T-helper 17 cell (primary cell): ENCODE measurements around the gene TBC1D7. TPM values are rescaled to one million over a fixed set of nuclear protein-coding genes. Genes with fewer than 3 reads are reported as not detected.
"Not testable (repeated sequence)": the region's sequence is repeated elsewhere in the genome, so short reads cannot be mapped to it uniquely, and the experiment has no call there.

ENCODE experiments used
- ATAC-seq: fragments of 150-1000 bp; cut with Tn5 transposase; 2 replicates; pipeline ENCODE4 v1.10.0; 2021; ENCODE audit warnings: mild to moderate bottlenecking, moderate library complexity
- DNase-seq, 3 donors: peaks; one replicate each; pipeline versions ENCODE4 v3.0.0 to v3.0.0-alpha.2; 2020 to 2021
- H3K9me3 ChIP-seq: one replicate; pipeline ENCODE4 v1.7.0; 2013; ENCODE audit warnings: low read length, mild to moderate bottlenecking; ENCODE audit not compliant: control insufficient read depth, poor library complexity, severe bottlenecking
- H3K27ac Mint-ChIP-seq: one replicate; pipeline ENCODE4 v1.8.0; 2022; ENCODE audit warnings: mild to moderate bottlenecking, moderate library complexity, mixed read lengths
- H3K27me3 Mint-ChIP-seq: one replicate; pipeline ENCODE4 v1.8.0; 2022; ENCODE audit warnings: mixed read lengths
- H3K36me3 Mint-ChIP-seq: one replicate; pipeline ENCODE4 v1.8.0; 2022; ENCODE audit warnings: low read depth, mixed read lengths
- H3K4me1 Mint-ChIP-seq: one replicate; pipeline ENCODE4 v1.8.0; 2022; ENCODE audit warnings: mild to moderate bottlenecking, mixed read lengths
- H3K4me3 Mint-ChIP-seq: one replicate; pipeline ENCODE4 v1.8.0; 2022; ENCODE audit warnings: mild to moderate bottlenecking, moderate library complexity, mixed read lengths
- total RNA-seq, 4 donors: library from RNA in 2 of 4; stranded (reverse) in 2 of 4; gene quantifications; one replicate each; pipeline ENCODE4 v1.2.3 and lab custom pipeline; 2022 to 2026

The TBC1D7 gene
- total RNA-seq, 2 donors from 2014 or later, result 9.1 to 12.4 TPM

DNA sequence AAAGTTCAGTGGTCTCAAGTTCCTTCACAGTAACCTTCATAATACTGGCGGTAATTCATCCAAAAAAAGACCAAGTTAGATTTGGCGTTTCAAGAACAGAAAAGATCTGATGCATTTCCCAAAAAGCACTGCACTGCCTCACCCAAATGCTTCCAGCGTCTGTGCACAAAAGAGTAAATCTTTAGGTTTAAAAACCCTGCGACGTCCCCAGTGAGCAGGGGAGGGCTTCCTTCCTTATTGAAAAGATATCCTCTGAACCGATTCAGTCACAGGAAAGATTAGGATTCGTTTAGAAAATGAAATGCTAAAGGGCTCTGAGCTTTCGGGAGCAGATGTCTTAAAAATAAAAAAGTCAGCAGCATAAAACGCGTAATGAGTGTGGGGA is 654 bp downstream of the TBC1D7 start:
- no peaks in the 10 kb centered on the region for H3K36me3 Mint-ChIP-seq
- H3K27ac Mint-ChIP-seq, result peak overlapping the region; percentile 95
- DNase-seq (no peak), ATAC-seq (peak; percentile 11)
- H3K9me3 ChIP-seq, result no peaks in the 10 kb centered on the region
- H3K27me3 Mint-ChIP-seq, result no peaks in the 10 kb centered on the region
- peaks cover 10% of the 10 kb centered on the region for H3K4me1 Mint-ChIP-seq
- H3K4me3 Mint-ChIP-seq, result peak overlapping the region; percentile 89

DNA sequence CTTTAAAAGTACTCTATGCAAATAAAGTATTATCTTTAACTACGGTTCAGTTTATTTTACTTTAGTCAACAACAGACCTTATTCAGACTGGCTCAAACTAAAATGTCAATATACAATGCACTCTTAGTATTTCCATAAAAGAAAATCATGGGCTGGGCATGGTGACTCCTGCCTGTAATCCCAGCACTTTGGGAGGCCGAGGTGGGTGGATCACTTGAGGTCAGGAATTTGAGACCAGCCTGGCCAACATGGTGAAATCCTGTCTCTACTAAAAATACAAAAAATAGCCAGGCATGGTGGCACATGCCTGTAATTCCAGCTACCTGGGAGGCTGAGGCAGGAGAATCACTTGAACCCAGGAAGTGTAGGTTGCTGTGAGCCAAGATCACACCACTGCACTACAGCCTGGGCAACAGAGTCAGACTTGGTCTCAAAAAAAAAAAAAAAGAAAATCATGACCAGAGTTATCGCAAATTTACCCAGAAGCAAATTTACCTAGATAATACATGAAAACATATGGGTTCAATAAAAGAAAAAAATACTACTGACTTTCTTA is 2.2 kb downstream of the TBC1D7 start:
- H3K36me3 Mint-ChIP-seq, H3K27me3 Mint-ChIP-seq, H3K4me3 Mint-ChIP-seq, ATAC-seq, DNase-seq, H3K9me3 ChIP-seq: not testable (repeated sequence)
- H3K4me1 Mint-ChIP-seq, result peaks cover 14% of the 10 kb centered on the region
- peak overlapping the region; percentile 56 for H3K27ac Mint-ChIP-seq

DNA sequence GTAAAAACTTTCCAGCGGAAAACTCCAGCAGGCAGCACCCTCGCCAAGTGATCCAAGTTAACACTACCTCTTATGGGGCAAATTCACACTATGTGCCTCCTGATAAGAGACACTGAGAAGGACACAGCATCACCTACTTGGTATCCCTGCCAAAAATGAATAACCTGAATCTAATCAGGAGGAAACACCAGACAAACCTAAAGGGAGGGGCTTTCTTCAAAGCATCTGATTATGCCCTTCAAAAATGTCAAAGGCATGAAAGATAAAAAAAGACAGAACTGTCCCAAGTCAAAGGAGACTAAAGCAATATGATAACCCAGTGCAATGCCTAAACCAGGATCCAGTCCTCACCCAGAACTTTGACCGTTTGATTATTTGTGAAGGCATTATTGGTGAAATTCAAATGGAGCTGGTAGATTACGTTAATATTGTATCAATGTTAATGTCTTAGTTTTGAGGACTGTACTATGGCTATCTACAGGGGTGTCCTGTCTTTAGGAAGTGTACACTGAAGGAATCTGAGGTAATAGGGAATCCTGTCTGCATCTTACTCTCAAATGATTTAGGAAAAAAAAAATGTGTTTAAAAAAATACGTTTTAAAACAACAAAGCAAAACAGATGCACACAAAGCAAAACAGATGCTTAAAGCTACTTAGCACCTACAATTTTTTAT is 8.3 kb downstream of the TBC1D7 start:
- no peaks in the 10 kb centered on the region for H3K9me3 ChIP-seq
- Mint-ChIP-seq H3K27me3 (no peaks in the 10 kb centered on the region), H3K4me1 (peaks cover 6% of the 10 kb centered on the region), H3K27ac (no peak overlapping the region), H3K4me3 (no peak overlapping the region), H3K36me3 (peaks cover 8% of the 10 kb centered on the region)
- ATAC-seq (no peak), DNase-seq (no peak)

DNA sequence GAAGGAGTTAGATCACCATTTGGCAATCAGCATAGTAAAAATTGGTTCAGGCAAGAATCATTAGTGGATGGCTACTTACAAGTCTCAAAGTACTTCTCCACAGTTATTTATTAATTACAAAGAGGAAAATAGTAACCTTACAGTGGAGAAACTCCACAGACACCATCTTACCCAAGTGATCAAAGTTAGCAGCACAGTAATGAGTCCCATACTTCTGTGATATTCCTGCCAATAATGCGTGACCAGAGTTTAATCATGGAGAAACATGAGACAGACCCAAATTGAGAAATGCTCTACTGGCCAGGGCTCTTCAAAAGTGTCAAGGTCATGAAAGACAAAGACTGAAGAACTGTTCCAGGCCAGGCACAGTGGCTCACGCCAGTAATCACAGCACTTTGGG is 9.5 kb downstream of the TBC1D7 start:
- H3K27ac Mint-ChIP-seq, result no peak overlapping the region
- H3K4me1 Mint-ChIP-seq, result peaks cover 6% of the 10 kb centered on the region
- no peaks in the 10 kb centered on the region for H3K9me3 ChIP-seq
- DNase-seq, result no peak
- H3K4me3 Mint-ChIP-seq, result no peak overlapping the region
- H3K36me3 Mint-ChIP-seq, result peaks cover 8% of the 10 kb centered on the region
- ATAC-seq, result no peak
- no peaks in the 10 kb centered on the region for H3K27me3 Mint-ChIP-seq

DNA sequence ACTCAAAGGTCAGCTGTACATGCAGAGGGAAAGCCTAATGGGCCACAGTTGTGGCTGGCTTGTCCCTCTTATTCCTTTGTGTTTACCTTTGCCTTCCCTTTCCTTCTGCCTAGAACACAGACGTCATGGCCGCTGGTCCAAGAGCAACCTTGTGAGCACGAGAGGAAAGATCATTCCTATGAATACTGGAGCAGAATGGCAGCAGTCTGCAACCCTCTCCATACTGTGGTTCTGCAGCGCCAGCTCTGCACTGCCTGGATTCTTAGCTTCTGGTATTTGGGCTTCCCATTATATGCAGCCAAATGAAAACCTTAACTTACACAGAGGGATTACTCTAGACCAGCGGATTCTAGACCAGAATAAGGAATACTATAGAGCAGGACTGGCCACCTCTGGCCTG is 12.4 kb downstream of the TBC1D7 start:
- no peak overlapping the region for H3K4me3 Mint-ChIP-seq
- no peak for ATAC-seq
- no peaks in the 10 kb centered on the region for H3K27me3 Mint-ChIP-seq
- peaks cover 4% of the 10 kb centered on the region for H3K4me1 Mint-ChIP-seq
- H3K9me3 ChIP-seq, result no peaks in the 10 kb centered on the region
- H3K27ac Mint-ChIP-seq, result no peak overlapping the region
- H3K36me3 Mint-ChIP-seq, result peaks cover 8% of the 10 kb centered on the region
- no peak for DNase-seq

DNA sequence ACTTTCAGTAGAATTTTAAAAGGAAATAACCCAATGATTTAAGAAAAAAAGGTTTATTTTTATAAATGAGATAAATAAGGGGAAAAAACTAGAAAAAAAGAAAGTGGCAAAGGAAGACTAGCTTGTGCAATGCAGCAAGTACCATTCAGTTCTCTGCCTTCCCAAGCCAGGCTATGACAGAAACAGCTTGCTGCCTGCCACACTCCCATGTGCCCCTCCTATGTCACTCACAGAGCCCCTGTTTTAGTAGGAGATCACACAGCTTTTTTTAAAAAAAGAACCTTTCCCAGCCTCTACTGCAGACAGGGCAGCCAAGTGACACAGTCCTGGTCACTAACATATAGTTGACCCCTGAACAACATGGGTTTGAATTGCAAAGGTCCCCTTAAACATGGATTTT is 13.5 kb downstream of the TBC1D7 start:
- DNase-seq, result no peak
- no peak overlapping the region for H3K4me3 Mint-ChIP-seq
- peaks cover 8% of the 10 kb centered on the region for H3K36me3 Mint-ChIP-seq
- peaks cover 6% of the 10 kb centered on the region for H3K4me1 Mint-ChIP-seq
- no peaks in the 10 kb centered on the region for H3K27me3 Mint-ChIP-seq
- no peak for ATAC-seq
- H3K9me3 ChIP-seq, result no peaks in the 10 kb centered on the region
- peak overlapping the region; percentile 47 for H3K27ac Mint-ChIP-seq

DNA sequence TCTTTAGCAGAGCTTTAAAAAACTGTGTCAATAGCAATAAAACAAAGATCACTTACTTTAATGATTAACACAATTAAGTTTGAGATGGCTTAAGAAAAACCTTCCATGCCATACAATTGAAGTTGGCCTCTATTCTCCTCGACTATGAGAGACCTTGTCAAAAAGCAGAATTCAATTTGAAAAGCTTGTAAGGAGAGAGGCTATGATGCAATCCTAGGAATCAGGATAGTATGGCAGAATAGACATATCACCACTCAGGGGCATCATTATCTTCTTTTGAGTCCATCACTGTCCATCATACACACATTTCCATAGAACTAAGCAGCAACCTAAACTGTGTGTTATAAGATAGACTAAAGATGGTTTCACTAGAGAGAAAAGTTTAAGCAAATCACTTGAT is 17.2 kb downstream of the TBC1D7 start:
- DNase-seq, result no peak
- Mint-ChIP-seq H3K36me3 (peaks cover 16% of the 10 kb centered on the region), H3K4me1 (peaks cover 7% of the 10 kb centered on the region), H3K4me3 (no peak overlapping the region), H3K27me3 (no peaks in the 10 kb centered on the region), H3K27ac (no peak overlapping the region)
- no peaks in the 10 kb centered on the region for H3K9me3 ChIP-seq
- ATAC-seq, result no peak

DNA sequence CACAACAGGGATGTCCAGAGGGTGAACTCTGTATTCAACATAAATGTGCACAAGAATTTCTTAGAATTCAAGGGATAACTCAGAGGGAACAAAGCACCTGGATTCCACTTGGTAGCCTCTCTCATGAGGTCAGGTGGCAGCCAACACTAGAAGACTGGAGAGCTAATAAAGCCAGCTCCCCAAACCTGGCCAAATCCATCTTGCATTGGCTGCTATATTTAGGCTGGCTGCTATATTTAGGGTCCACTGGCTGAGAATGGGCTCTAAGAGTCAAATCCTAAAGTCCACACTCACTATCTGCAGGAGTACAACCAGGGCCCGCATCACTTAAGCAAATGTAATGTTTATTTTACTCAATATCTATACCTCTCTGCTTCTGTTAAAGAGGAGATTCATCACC is 20.0 kb downstream of the TBC1D7 start:
- H3K27me3 Mint-ChIP-seq, result no peaks in the 10 kb centered on the region
- no peaks in the 10 kb centered on the region for H3K9me3 ChIP-seq
- no peak for DNase-seq
- H3K4me3 Mint-ChIP-seq, result no peak overlapping the region
- no peak for ATAC-seq
- peaks cover 11% of the 10 kb centered on the region for H3K4me1 Mint-ChIP-seq
- no peak overlapping the region for H3K27ac Mint-ChIP-seq
- peaks cover 15% of the 10 kb centered on the region for H3K36me3 Mint-ChIP-seq

DNA sequence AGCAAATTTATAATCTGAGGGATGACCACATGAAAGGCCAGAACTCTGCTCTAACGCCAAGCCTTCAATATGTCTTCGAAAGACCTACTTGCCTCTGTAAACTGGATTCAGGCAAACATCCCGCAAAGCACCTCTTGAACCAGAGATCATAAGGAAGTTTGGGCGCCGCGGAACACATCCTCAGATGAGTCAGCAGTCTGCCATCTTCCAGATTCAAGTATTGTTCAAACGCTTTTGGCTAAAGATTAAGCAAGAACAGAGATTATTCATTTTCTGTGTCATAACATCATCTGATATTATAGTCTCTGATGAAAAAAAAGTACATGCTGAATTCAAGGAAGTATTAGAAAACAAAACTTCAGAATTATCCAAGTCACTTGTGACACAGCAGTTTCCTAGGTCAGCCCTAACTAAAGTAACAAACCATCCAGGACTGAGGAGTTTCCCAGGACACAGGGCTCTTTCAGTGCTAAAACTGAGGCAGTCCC is 20.8 kb downstream of the TBC1D7 start:
- H3K4me3 Mint-ChIP-seq, result no peak overlapping the region
- DNase-seq (no peak), ATAC-seq (no peak)
- H3K9me3 ChIP-seq, result no peaks in the 10 kb centered on the region
- H3K36me3 Mint-ChIP-seq, result peaks cover 18% of the 10 kb centered on the region
- H3K4me1 Mint-ChIP-seq, result peaks cover 19% of the 10 kb centered on the region
- H3K27ac Mint-ChIP-seq, result no peak overlapping the region
- H3K27me3 Mint-ChIP-seq, result no peaks in the 10 kb centered on the region

DNA sequence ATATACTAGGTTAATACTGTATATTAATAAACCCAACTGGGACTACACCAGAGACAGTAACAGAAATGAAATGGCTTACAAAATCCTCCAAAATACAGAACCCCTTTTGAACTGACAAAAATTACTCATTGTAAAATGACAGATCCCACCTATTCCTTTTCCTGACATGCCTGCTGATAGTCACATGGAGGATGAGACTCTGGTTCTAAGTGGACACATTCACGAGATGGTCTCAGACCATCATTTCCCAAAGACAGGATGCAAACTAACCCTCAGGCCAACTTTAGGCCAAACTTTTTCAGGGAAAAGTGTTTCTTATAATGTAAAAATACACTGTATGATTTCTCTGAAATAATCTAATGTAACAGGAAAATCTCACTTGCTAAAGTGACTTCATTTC is 22.5 kb downstream of the TBC1D7 start:
- ATAC-seq (no peak), DNase-seq (no peak)
- Mint-ChIP-seq H3K4me1 (peaks cover 19% of the 10 kb centered on the region), H3K27ac (no peak overlapping the region), H3K4me3 (no peak overlapping the region), H3K27me3 (no peaks in the 10 kb centered on the region), H3K36me3 (peaks cover 16% of the 10 kb centered on the region)
- no peaks in the 10 kb centered on the region for H3K9me3 ChIP-seq

DNA sequence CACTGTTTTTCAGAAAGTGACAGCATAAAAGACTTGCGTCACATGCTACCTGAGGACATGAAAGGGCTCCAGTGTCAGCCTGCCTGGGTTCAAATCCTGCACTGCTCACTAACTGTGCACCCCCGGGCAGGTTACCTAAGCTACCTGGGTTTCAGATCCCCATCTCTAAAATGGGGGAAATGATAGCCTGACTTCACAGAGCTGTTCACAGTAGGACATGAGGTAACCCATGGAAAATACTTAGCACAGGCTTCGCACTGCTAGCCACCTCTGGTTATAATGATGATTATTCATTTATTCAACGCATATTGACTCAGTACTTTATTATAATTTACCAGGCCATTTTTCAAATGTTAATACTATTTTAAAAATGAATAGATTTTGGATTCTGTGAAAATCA is 23.0 kb downstream of the TBC1D7 start:
- Mint-ChIP-seq H3K27ac (no peak overlapping the region), H3K36me3 (peaks cover 16% of the 10 kb centered on the region), H3K4me1 (peaks cover 19% of the 10 kb centered on the region), H3K27me3 (no peaks in the 10 kb centered on the region), H3K4me3 (no peak overlapping the region)
- no peak for DNase-seq
- no peak for ATAC-seq
- H3K9me3 ChIP-seq, result no peaks in the 10 kb centered on the region

DNA sequence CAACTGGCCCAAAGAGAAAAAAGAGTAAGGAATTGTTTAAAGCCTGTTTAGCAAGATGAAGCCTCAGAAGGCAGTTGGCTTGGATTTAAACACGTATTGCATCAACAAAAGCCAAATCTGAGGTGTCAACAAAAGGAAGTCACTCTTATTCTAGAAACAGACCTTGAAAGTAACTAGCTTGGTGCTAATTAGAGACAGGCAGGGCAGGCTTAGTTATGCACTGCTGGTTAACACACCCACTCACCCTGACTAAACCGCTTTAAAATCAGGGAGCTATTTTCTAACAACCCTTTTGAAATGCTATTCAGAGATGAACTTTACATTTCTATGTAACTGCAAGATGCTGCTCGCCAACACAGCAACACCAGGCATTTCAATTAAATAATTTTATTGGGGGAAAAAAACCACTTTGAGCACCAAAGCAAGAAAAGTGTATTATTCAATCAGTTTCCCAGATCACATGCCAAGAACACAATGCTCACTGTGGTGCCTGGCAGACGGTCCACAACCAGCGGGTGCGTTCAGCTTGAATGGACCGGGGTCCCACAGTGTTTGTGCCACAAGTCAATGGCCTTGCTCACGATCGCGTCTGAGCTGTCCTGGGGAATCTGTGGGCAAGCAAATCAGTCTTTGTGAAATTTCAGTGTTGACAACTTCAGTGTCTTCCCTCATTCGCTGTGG is 23.6 kb downstream of the TBC1D7 start:
- ATAC-seq (no peak), DNase-seq (no peak)
- peak overlapping the region; percentile 97 for H3K27ac Mint-ChIP-seq

DNA sequence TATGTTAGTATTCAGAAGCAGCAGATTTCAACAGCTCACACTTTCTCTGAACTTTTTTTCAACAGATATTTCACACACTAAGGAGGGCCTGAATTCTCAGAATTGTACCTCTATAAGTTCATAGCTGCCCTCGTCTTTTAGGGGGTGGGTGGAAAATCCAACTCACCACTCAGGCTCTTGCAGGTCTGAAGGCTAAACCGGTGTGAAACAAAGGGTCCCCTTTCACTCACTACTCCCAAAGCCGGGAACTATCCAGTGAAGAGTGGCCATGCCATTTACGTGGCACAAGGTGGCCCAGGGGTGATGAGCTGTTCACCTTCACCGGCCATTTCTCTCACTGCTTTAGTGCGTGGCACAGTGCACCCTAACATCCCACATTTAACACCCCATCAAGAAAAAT is 24.2 kb downstream of the TBC1D7 start:
- peaks cover 16% of the 10 kb centered on the region for H3K36me3 Mint-ChIP-seq
- H3K27ac Mint-ChIP-seq, result peak overlapping the region; percentile 97
- peak overlapping the region; percentile 9 for H3K4me3 Mint-ChIP-seq
- no peaks in the 10 kb centered on the region for H3K9me3 ChIP-seq
- DNase-seq (no peak), ATAC-seq (no peak)
- peaks cover 17% of the 10 kb centered on the region for H3K4me1 Mint-ChIP-seq
- no peaks in the 10 kb centered on the region for H3K27me3 Mint-ChIP-seq

More for the DNA sequence above, 23.6 kb downstream of the TBC1D7 start:
- H3K9me3 ChIP-seq, result no peaks in the 10 kb centered on the region
- peak overlapping the region; percentile 9 for H3K4me3 Mint-ChIP-seq
- H3K4me1 Mint-ChIP-seq, result peaks cover 17% of the 10 kb centered on the region
- H3K36me3 Mint-ChIP-seq, result peaks cover 16% of the 10 kb centered on the region
- H3K27me3 Mint-ChIP-seq, result no peaks in the 10 kb centered on the region

DNA sequence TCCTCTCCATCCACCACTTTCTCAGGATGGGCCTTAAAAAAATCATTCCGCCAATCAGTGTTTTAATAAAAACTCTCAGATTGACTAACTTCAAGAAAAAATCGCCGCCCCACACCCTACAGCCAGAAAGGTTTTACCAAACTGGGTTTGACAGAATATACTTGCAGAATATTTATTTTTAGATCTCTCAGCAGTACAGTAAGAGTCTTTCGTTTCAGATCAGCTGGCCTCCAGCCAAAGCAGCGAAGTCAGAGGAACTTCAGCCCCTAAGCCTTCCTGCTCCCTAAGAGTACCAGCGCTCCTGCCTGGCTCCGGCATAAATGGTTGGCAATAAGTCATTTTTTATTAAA is 24.7 kb downstream of the TBC1D7 start:
- peak overlapping the region; percentile 97 for H3K27ac Mint-ChIP-seq

More for the DNA sequence above, 24.7 kb downstream of the TBC1D7 start:
- Mint-ChIP-seq H3K4me3 (peak overlapping the region; percentile 68), H3K36me3 (peaks cover 12% of the 10 kb centered on the region), H3K4me1 (peaks cover 17% of the 10 kb centered on the region), H3K27me3 (no peaks in the 10 kb centered on the region)
- H3K9me3 ChIP-seq, result no peaks in the 10 kb centered on the region
- ATAC-seq, result no peak
- DNase-seq, result no peak
